Smooth muscle cell (in vitro differentiated cells): Measurements from ENCODE around the gene GRAMD4. TPM values are rescaled to one million over a fixed set of nuclear protein-coding genes. Genes with fewer than 3 reads are reported as not detected.

Experiments used
- DNase-seq: peaks from one replicate; lab custom pipeline; 2025; ENCODE audit not compliant: unreplicated experiment; lab: John Stamatoyannopoulos, UW
- H2AFZ ChIP-seq: fragments of 200-600 bp; sonication (generic); 2 replicates; pipeline ENCODE4 v1.6.0; 2016; ENCODE audit warnings: antibody characterized with exemption, low read depth, mild to moderate bottlenecking
- H3F3A ChIP-seq: fragments of 200-600 bp; sonication (generic); 2 replicates; pipeline ENCODE4 v1.6.0; 2017; ENCODE audit warnings: antibody characterized with exemption, low read depth
- H3K27ac ChIP-seq: fragments of 200-600 bp; sonication (generic); 2 replicates; pipeline ENCODE4 v1.5.1; 2016; ENCODE audit warnings: low read depth, mild to moderate bottlenecking
- H3K27me3 ChIP-seq: fragments of 200-600 bp; sonication (generic); 2 replicates; pipeline ENCODE4 v1.6.1; 2016; ENCODE audit warnings: low read depth, mild to moderate bottlenecking
- H3K36me3 ChIP-seq: fragments of 200-600 bp; sonication (generic); 2 replicates; pipeline ENCODE4 v1.5.1; 2016; ENCODE audit warnings: low read depth
- H3K4me1 ChIP-seq: fragments of 200-600 bp; sonication (generic); 2 replicates; pipeline ENCODE4 v1.5.1; 2016; ENCODE audit warnings: low read depth
- H3K4me2 ChIP-seq: fragments of 200-600 bp; sonication (generic); 2 replicates; pipeline ENCODE4 v1.6.0; 2016; ENCODE audit warnings: mild to moderate bottlenecking
- H3K4me3 ChIP-seq: fragments of 200-600 bp; sonication (generic); 2 replicates; pipeline ENCODE4 v1.5.1; 2016; ENCODE audit warnings: mild to moderate bottlenecking
- H3K79me2 ChIP-seq: fragments of 200-600 bp; sonication (generic); 2 replicates; pipeline ENCODE4 v1.6.0; 2016; ENCODE audit warnings: low read depth, mild to moderate bottlenecking
- H3K9ac ChIP-seq: fragments of 200-600 bp; sonication (generic); 2 replicates; pipeline ENCODE4 v1.6.0; 2016; ENCODE audit warnings: low read depth
- H3K9me3 ChIP-seq: fragments of 200-600 bp; sonication (generic); replicated peaks from 2 replicates; pipeline ENCODE4 v1.5.1; 2016; ENCODE audit warnings: low read depth
- H4K20me1 ChIP-seq: fragments of 200-600 bp; sonication (generic); 2 replicates; pipeline ENCODE4 v1.6.0; 2016; ENCODE audit warnings: low read depth
- CTCF ChIP-seq: fragments of 200-600 bp; sonication (generic); IDR thresholded peaks from 2 replicates; pipeline ENCODE4 v1.5.1; 2017; ENCODE audit warnings: borderline replicate concordance, mild to moderate bottlenecking, antibody characterized with exemption; ENCODE audit not compliant: insufficient read depth, poor library complexity, severe bottlenecking
- WGBS: methylation state at CpG from one replicate; pipeline ENCODE4 v1.1.7; 2016; ENCODE audit warnings: low lambda C conversion rate; 5-methylcytosine and 5-hydroxymethylcytosine counted together
- polyA plus RNA-seq: library from polyadenylated mRNA; unstranded; fragments of >200 nt; fragmentation: Nextera tagmentation; extraction: Ambion mirVana; gene quantifications from 2 replicates; pipeline ENCODE4 v1.2.1, GENCODE V29; 2016
- total RNA-seq: library from RNA; depleted of rRNA; stranded (reverse); fragments of >200 nt; gene quantifications from 2 replicates; pipeline ENCODE4 v1.2.3, GENCODE V29; 2014

The GRAMD4 gene
- total and polyA plus RNA-seq, 2 experiments from 2014 or later = 14.5 to 16.6 TPM

- TF ChIP-seq CTCF = no peak
- Histone ChIP-seq H3K9ac (no peak overlapping the region), H3K27ac (no peak overlapping the region), H3K4me2 (no peak overlapping the region), H3K4me1 (no peaks in the 10 kb centered on the region), H3K36me3 (peaks cover 7% of the 10 kb centered on the region), H3K9me3 (no peaks in the 10 kb centered on the region), H3K79me2 (no peaks in the 10 kb centered on the region), H3K4me3 (no peak overlapping the region), H3K27me3 (no peaks in the 10 kb centered on the region), H4K20me1 (no peaks in the 10 kb centered on the region), H3F3A (no peaks in the 10 kb centered on the region), H2AFZ (no peak overlapping the region)
- no peak for DNase-seq
- WGBS = 95% methylated on average over 15 of the region's 15 CpGs
These were observed 67.3 kb downstream of the GRAMD4 start for GRCh38 chr22:46687460-46687859.

- no peaks in the 10 kb centered on the region for H3K9me3 ChIP-seq
- WGBS = 92% methylated on average over 11 of the region's 11 CpGs
- DNase-seq = no peak
- no peak overlapping the region for H3K9ac ChIP-seq
- no peaks in the 10 kb centered on the region for H3K4me1 ChIP-seq
- H4K20me1 ChIP-seq = no peaks in the 10 kb centered on the region
- H3K27ac ChIP-seq = no peak overlapping the region
- no peak overlapping the region for H3K4me2 ChIP-seq
- H3K79me2 ChIP-seq = no peaks in the 10 kb centered on the region
- H3K4me3 ChIP-seq = no peak overlapping the region
- no peaks in the 10 kb centered on the region for H3F3A ChIP-seq
- peaks cover 7% of the 10 kb centered on the region for H3K36me3 ChIP-seq
- no peaks in the 10 kb centered on the region for H3K27me3 ChIP-seq
- TF ChIP-seq CTCF = no peak
- no peak overlapping the region for H2AFZ ChIP-seq
These were observed 68.8 kb downstream of the GRAMD4 start for GRCh38 chr22:46688949-46689348.

- H3F3A ChIP-seq = no peaks in the 10 kb centered on the region
- no peak overlapping the region for H3K9ac ChIP-seq
- H2AFZ ChIP-seq = no peak overlapping the region
- no peaks in the 10 kb centered on the region for H4K20me1 ChIP-seq
- TF ChIP-seq CTCF = no peak
- H3K27ac ChIP-seq = no peak overlapping the region
- no peaks in the 10 kb centered on the region for H3K9me3 ChIP-seq
- H3K36me3 ChIP-seq = peaks cover 7% of the 10 kb centered on the region
- 99% methylated on average over 20 of the region's 20 CpGs for WGBS
- H3K79me2 ChIP-seq = no peaks in the 10 kb centered on the region
- no peak overlapping the region for H3K4me2 ChIP-seq
- DNase-seq = no peak
- no peak overlapping the region for H3K4me3 ChIP-seq
- no peaks in the 10 kb centered on the region for H3K27me3 ChIP-seq
- no peaks in the 10 kb centered on the region for H3K4me1 ChIP-seq
These were observed 70.0 kb downstream of the GRAMD4 start for GRCh38 chr22:46690146-46690545.

- WGBS = 89% methylated on average over 17 of the region's 17 CpGs
- Histone ChIP-seq H2AFZ (no peak overlapping the region), H3K79me2 (no peaks in the 10 kb centered on the region), H3K4me1 (no peaks in the 10 kb centered on the region), H3F3A (no peaks in the 10 kb centered on the region), H3K36me3 (peaks cover 7% of the 10 kb centered on the region), H3K4me2 (no peak overlapping the region), H3K27me3 (no peaks in the 10 kb centered on the region), H3K9ac (no peak overlapping the region), H3K27ac (no peak overlapping the region), H4K20me1 (no peaks in the 10 kb centered on the region), H3K9me3 (no peaks in the 10 kb centered on the region), H3K4me3 (no peak overlapping the region)
- no peak for TF ChIP-seq CTCF
- DNase-seq = no peak
These were observed 71.4 kb downstream of the GRAMD4 start for GRCh38 chr22:46691571-46691970.
